Stimulated activated CD4-positive, alpha-beta T cell treated with anti-CD3 and anti-CD28 coated beads, Interleukin-12 subunit alpha, Interleukin-12 subunit beta, amount 100 ng/mL, for 48 hours (primary cell): ENCODE results near the gene PACS2.

Experiments
- DNase-seq, 3 donors: peaks; one replicate each; pipeline ENCODE4 v3.0.0-alpha.2; 2020; ENCODE audit warnings: low read depth in 2 of 3, low spot score in 1 of 3

The PACS2 gene

DNA sequence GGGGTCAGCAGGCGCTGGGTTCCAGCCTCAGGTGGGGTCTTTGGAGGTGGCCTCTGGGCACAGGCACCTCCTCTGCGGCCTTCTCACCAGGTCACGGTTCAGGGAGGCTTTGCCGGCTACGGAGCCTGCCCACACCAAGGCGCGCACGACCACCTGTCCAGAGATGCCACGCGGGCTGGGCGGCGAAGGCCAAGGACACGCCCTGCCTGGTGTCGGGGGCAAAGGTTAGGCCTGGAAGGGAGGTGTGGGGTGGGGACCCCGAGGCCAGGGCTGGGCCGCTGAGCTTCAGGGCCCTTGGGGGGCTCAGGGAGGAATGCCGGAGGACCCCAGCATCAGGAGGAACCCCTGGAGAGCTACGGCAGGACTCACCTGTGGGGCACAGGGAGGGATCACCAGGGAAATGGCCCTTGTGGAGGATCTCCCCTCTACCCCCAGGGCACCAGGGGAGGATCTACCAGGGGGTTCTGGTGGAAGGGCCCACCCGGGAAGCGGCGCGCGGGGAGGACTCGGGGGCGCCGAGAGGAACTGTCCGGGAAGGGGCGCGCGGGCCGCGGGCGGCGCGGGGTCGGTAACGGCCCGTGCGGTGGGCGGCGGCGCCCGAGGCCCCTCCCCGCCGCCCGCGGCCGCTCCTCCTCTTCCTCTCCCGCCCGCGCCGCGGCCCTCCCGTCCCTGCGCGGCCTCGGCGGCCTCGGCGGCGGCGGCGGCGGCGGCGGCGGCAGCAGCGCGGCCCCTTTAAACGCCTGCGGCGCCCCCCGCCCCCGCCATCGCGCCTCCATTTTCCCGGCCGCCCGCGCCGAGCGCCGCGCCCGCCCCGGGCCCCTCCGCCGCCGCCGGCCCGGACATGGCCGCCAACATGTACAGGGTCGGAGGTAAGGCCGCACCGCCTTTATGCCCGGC, 104.9 kb downstream of the PACS2 start, which contains the start of gene MTA1:
Gene MTA1 (plus strand): TSS at position 633 of the 897 bp plus-strand sequence. CDS start 209 bp downstream, at position 842.
- peak in 1 of 3 donors; percentile 37 for DNase-seq

GRCh38 chr14:105420101-105420973, 105.8 kb downstream of the PACS2 start:
- DNase-seq: no peak

DNA sequence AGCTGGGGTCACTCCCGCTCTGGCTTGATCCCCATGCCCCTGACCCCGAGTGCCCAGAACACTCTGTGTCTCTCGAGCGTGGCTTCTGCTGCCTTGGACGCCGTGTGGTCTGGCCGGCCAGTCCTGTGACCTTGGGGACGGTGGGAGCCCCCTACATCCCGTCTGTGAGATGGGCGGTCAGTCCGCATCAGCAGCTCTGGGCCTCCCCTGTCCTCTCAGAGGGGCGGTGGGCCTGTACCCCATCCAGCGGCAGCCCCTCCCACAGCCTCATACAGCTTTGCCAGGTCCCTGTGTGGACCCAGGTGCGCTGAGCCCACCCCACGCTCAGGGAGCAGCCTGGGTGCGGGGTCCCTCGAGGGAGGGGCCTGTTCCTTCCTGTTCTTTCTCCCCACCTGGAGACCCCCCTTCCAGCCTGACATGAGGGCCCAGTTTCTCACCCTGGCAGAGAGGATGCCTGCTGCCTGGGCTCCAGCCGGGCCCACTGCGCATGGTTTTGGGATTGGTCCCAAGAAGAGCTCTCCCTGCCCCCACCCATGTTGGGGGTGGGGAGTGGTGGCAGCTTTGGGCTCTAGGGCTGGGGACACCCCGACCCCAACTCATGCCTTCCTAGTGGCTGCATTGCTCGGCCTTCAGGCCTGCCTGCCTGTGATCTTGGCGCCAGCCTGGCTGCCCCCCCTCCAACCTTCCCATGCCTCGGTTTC, 106.6 kb downstream of the PACS2 start:
- DNase-seq: no peak

- no peak for DNase-seq
Observed at GRCh38 chr14:105421723-105422615, 107.4 kb downstream of the PACS2 start.

- no peak for DNase-seq
Observed at GRCh38 chr14:105422695-105423487, 108.3 kb downstream of the PACS2 start.

DNA sequence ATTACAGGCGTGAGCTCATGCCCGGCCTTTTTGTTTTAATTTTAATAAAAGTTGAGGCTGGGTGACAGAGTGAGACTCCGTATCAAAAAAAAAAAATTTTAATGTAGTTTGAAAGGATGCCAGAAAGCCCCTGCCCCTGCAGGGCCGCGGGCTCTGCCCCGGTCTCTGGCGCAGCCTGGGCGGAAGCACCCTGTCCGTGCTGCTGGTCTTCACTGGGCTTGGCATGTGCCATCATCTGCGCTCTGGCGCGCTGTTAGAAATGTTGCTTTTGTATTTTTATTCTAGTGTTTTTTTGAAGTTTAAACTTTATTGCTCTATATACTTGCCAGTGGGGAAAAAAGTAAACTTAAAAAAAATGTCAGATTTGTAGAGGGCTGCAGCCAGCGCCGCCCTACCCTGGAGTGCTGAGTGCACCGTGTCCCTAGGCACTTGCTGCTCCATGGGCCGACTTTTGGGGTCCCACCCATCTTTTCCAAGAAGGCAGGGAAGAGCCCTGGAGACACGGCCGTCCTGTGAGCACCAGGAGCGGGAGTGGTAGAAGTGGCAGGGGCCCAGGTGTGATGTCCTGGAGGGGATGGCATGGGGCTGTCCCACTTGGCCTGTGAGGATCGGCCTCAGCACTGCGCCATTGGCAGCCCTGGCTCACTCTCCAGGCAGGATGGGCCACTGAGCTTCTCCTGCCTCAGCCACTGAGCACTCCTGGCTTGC, 109.1 kb downstream of the PACS2 start:
- DNase-seq: no peak

- DNase-seq: no peak
Observed at GRCh38 chr14:105424861-105425260, 110.3 kb downstream of the PACS2 start.

GRCh38 chr14:105425823-105426247, 111.3 kb downstream of the PACS2 start:
- no peak for DNase-seq

DNA sequence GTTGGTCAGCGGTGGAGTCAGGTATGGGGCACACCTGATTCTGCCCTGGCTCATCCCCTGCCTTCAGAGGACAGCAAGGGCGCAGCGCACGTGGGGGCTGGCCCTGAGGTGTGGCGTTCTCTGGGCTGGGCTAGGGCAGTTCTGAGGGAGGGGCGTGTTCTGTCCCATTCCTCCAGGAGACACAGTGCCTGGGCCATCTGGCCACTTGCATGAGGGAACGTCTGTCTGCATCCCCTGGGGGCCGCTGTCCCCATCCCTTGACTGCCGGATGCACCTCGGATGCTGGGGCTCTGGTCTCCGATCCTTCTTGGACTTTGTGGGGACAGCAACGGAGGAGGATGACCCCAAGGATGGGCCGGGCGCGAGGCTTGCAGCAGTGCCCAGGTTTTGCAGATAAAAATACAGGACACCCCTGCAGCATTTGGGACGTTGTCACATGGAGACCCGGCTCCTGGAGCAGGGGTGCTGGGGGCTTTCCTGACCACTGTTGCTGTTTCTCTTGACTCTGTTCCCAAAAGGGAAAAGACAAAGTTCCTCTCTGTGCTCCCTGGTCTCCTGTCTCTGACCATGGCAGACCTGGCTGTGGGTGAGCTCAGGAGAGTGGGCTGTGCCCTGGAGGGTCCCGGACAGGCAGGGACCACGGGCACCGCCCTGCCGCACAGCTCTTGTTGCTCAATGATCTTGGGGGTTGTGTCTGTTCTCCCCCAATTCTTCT, 112.0 kb downstream of the PACS2 start:
- DNase-seq: no peak

GRCh38 chr14:105427412-105427811, 112.9 kb downstream of the PACS2 start:
- no peak for DNase-seq

DNA sequence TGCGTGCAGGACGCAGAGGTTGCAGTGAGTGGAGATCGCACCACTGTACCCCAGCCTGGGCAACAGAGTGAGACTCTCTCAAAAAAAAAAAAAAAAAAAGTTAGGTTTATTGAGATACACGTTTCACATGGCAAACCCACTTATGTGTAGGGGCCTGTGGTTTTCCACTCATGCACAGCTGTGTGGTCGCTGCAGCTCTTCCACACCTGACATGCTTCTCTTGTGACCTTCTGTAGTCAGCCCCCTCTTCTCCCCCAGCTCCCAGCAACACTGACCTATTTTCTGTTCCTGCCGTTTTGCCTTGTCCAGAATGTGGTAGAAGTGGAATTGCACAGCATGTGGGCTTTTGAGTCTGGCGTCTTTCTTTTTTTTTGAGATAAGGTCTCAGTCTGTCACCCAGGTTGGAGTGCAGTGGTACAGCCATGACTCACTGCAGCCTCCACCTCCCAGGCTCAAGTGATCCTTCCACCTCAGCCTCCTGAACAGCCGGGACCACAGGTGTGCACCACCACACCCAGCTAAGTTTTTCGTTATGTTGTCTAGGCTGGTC, 113.5 kb downstream of the PACS2 start:
- DNase-seq: no peak

DNA sequence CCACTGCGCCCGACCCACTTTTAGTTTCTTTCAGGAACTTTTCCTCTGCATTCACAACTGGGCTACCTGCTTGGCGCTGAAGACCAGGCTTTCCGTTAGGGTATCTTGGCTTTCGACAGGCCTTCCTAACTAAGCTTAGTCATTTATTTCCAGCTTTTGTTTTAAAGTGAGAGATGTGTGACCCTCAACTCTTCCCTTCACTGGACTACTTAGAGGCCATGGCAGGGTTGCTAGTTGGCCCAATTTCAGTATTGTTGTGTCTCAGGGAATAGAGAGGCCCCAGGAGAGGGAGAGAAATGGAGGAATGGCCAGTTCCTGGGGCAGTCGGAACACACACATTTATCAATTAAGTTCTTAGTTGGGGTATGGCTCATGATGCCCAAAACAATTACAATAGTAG, 115.5 kb downstream of the PACS2 start:
- DNase-seq: no peak

DNA sequence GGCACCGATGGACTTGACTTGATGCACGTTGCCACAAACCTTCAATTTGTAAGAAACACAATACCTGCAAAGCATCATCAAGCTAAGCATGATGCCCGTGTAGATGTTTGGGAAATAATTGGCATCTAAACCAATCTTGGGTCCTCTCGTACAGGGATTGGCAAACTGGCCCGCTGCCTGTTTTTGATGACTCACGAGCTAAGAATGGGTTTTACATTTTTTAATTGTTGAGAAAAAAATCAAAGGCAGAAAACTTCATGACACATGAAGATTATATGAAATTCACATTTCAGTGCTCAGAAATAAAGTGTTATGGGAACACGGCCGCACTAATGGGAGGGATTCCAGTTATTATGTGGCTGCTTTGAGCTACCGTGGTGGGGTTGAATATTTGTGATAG, 116.0 kb downstream of the PACS2 start:
- no peak for DNase-seq

GRCh38 chr14:105431256-105431655, 116.7 kb downstream of the PACS2 start:
- no peak for DNase-seq

DNA sequence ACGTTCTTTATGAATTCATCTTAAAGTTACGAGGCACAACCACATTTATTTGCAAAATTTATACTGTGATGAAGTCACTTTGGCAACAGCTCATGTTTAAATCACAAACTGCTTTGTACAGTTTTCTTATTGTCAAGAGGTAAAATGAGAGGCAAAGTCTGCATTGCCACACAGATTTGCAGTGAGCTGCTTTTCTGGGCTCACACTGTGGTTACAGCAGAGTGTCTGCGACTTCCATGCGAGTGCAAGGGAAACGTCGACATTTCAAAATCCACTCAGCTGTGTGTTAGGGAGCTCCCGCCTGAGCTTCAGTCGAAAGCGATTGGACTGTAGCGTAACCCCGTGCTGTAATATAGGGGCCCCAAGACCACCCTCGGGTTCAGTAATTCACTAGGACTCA, 118.1 kb downstream of the PACS2 start:
- DNase-seq: no peak

DNA sequence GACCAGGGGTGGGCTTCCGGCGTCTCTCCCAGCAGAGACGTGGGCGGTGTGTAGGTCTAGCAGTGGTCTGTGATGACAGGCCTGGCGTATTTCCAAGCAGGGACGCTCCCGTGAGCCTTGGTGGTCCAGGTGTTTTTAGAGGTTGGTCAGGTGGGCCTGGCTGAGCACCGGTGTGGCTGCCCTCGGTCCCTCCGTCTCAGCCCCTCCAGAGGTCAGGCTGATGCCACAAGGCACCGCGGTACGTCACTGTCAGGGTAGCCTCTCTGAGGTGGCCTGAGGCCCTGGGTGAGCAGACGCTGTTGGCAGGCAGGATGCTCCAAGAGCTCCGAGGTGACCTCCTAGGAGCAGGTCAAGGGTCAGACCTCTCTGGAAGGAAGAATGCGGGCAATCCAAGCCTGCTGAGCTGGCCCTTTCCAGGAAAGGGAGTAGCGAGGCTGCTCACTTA, 118.6 kb downstream of the PACS2 start:
- DNase-seq: no peak

DNA sequence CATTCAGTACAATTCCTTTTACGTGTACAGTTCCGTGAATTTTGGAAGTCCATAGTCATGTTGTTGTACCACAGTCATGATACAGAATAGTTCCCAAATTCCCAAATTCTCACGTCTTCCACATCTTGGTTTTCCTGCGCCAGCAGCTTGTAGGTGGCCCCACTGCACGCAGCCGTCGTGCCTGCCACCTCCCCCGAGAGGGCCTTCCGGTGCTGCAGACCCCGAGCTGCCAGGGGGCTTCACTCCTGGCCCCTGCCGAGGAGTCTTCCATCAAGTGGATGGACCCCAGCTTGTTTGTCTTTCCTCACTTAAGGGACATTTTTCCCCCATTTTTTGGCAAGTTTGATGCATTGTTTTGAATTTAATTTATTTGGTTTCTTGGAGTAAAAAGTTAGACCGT, 121.9 kb downstream of the PACS2 start:
- no peak for DNase-seq
